HUES64 (cell line): ENCODE results near the gene MADD.

Experiments used
- H3K27ac ChIP-seq: 2 replicates; pipeline ENCODE4 v1.7.0; 2013; ENCODE audit warnings: low read depth, low read length, inconsistent platforms
- H3K27me3 ChIP-seq: 2 replicates; pipeline ENCODE4 v1.6.1; 2013; ENCODE audit warnings: mild to moderate bottlenecking, low read length; ENCODE audit not compliant: insufficient read depth
- H3K36me3 ChIP-seq: 2 replicates; pipeline ENCODE4 v1.6.1; 2013; ENCODE audit warnings: mild to moderate bottlenecking, low read length; ENCODE audit not compliant: insufficient read depth
- H3K4me1 ChIP-seq: 2 replicates; pipeline ENCODE4 v1.6.1; 2013; ENCODE audit warnings: mild to moderate bottlenecking, low read length, moderate library complexity; ENCODE audit not compliant: insufficient read depth
- H3K4me3 ChIP-seq: 2 replicates; pipeline ENCODE4 v1.5.1; 2013; ENCODE audit warnings: mild to moderate bottlenecking, low read length, moderate library complexity
- H3K9ac ChIP-seq: 2 replicates; pipeline ENCODE4 v1.6.1; 2013; ENCODE audit warnings: mild to moderate bottlenecking, low read depth, low read length
- H3K9me3 ChIP-seq: 2 replicates; pipeline ENCODE4 v1.6.1; 2013; ENCODE audit warnings: low read depth, low read length; ENCODE audit not compliant: insufficient read depth
- WGBS: fragments of 150-250, 120-280 bp; methylation state at CpG from one replicate; pipeline ENCODE4 v1.1.7; 2013; ENCODE audit warnings: missing lambda C conversion rate; 5-methylcytosine and 5-hydroxymethylcytosine counted together

Gene MADD

DNA sequence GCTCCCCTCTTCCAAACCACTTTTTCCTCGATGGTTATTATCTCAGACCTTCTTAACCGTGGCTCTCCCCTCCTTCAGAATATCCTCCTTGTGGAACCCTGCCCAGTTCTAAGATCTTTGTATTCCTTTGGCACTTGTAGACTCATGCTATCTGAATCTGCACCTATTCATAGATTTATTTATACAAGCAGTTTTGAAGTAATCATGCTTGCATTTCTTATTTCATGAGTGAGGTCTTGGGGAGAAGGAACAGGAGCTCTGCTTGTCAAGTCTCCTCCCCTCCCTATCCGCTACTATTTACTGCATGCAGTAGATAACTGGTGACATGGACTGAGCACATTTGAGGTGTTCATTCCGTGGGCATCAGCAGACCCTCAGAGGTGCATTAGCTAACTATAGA, 5.4 kb upstream of the MADD start:
- Histone ChIP-seq H3K27ac (no peak overlapping the region), H3K27me3 (no peaks in the 10 kb centered on the region), H3K4me1 (peaks cover 19% of the 10 kb centered on the region), H3K36me3 (0 out of 2 replicates have a peak, but pooled peaks cover 2% of the 10 kb centered on the region), H3K4me3 (no peak overlapping the region), H3K9me3 (no peaks in the 10 kb centered on the region), H3K9ac (no peak overlapping the region)
- WGBS: 93% methylated on average over 4 of the region's 4 CpGs

DNA sequence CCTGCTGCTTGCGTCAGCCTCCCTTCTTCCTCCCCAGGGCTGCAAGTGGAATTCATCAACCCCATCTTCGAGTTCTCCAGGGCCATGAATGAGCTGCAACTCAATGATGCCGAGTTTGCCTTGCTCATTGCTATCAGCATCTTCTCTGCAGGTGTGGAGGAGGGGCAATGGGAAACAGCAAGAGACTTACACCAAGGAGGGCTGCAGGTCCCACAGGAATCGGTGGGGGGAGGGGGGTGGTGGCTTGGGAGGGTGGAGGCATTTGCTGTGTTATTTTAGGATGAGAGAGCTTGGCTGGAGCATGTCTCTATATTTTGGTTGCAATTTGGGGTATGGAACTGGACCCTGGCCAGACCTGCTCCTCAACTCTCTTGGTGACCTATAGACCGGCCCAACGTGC, 2.1 kb upstream of the MADD start:
- peaks cover 25% of the 10 kb centered on the region for H3K4me1 ChIP-seq
- H3K27me3 ChIP-seq: no peaks in the 10 kb centered on the region
- H3K4me3 ChIP-seq: 0 out of 2 replicates have a peak overlapping the region, but pooled peaks have one; percentile 96
- 52% methylated on average over 6 of the region's 6 CpGs for WGBS
- H3K9ac ChIP-seq: peak overlapping the region; percentile 35; the same call in 1 of the 2 replicates
- H3K9me3 ChIP-seq: no peaks in the 10 kb centered on the region
- H3K36me3 ChIP-seq: 0 out of 2 replicates have a peak, but pooled peaks cover 1% of the 10 kb centered on the region
- peak overlapping the region; percentile 97 for H3K27ac ChIP-seq

DNA sequence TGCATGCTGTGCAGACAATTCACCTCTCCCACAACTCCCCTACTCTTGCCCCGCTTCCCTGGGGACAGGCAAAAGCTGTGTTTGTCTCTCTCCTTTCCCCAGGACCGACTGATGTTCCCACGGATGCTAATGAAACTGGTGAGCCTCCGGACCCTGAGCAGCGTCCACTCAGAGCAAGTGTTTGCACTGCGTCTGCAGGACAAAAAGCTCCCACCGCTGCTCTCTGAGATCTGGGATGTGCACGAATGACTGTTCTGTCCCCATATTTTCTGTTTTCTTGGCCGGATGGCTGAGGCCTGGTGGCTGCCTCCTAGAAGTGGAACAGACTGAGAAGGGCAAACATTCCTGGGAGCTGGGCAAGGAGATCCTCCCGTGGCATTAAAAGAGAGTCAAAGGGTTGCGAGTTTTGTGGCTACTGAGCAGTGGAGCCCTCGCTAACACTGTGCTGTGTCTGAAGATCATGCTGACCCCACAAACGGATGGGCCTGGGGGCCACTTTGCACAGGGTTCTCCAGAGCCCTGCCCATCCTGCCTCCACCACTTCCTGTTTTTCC, 1.4 kb upstream of the MADD start:
- peak overlapping the region; percentile 97 for H3K27ac ChIP-seq
- peak overlapping the region; percentile 35 for H3K9ac ChIP-seq
- WGBS: 40% methylated on average over 13 of the region's 13 CpGs
- peaks cover 25% of the 10 kb centered on the region for H3K4me1 ChIP-seq
- no peaks in the 10 kb centered on the region for H3K27me3 ChIP-seq
- no peaks in the 10 kb centered on the region for H3K9me3 ChIP-seq
- no peaks in the 10 kb centered on the region for H3K36me3 ChIP-seq
- peak overlapping the region; percentile 96 for H3K4me3 ChIP-seq

DNA sequence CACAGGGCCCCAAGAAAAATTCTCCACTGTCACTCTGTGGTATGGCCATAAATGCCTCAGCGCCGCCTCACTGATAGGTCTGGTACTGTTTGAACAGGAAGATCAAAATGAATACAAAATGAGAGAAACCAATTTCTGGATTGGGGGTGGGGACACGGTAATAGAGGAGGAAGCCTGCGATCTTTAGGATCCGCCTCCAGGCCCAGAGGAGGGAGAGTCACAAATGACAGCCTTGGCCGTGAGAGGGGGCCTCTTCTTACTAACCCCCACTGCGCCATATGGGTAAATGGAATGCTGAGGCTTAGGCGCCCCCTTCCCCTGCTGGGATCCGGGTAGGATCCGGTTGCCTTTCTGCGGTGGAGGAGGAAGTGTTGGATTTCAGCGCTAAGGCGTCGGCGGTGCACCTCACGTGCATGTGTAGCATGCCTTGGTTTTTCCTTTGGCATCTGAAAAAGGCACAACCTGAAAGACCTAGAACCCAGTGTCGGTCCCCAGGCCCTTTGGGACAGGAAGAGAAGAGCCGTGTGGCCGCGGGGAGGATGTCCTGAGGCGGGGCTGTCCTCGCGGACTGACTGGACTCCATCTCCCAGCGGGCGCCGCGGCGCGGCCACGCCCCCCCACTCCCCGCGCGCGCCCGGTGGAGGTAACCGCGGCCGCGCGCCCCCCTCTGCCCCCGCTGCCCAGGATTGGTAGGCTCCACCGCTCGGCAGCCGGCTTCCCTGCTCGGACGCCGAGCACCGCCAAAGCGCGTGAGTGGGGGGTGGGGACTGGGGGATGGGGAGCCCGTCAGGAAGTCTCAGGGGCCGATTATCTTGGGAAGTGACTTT, 718 bp upstream of the MADD start:
- H3K4me1 ChIP-seq: peaks cover 25% of the 10 kb centered on the region
- WGBS: 2% methylated on average over 52 of the region's 52 CpGs
- H3K4me3 ChIP-seq: peak overlapping the region; percentile 96
- peak overlapping the region; percentile 97 for H3K27ac ChIP-seq
- H3K9ac ChIP-seq: peak overlapping the region; percentile 86
- no peaks in the 10 kb centered on the region for H3K9me3 ChIP-seq
- no peaks in the 10 kb centered on the region for H3K36me3 ChIP-seq
- no peaks in the 10 kb centered on the region for H3K27me3 ChIP-seq

GRCh38 chr11:47270331-47271271, 668 bp downstream of the MADD start:
- Histone ChIP-seq H3K27ac (peak overlapping the region; percentile 97; the same call in 1 of the 2 replicates), H3K36me3 (peaks cover 11% of the 10 kb centered on the region), H3K4me3 (peak overlapping the region; percentile 96), H3K4me1 (peaks cover 25% of the 10 kb centered on the region), H3K27me3 (no peaks in the 10 kb centered on the region), H3K9me3 (no peaks in the 10 kb centered on the region), H3K9ac (peak overlapping the region; percentile 18; the same call in 1 of the 2 replicates)
- 6% methylated on average over 34 of the region's 34 CpGs for WGBS

DNA sequence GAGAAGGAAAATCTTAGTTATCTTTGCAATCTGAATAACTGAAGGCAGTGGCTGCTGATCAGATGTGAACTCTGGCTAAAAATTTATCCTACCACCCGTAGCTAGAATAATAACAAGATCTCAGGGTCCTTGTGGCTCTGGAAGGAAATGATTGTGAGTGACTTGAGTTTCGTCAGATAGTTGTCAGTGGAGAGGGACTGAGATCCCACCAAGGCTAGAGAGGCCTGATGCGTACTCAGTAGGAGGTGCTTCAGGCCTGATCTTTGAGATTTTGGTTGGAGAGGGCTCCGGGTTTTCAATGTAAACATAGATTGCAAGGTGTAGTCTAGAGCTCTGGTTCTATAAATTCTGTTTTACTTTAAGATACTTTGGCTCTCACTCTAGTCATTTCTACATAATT, 1.4 kb downstream of the MADD start:
- Histone ChIP-seq H3K4me1 (peaks cover 25% of the 10 kb centered on the region), H3K4me3 (peak overlapping the region; percentile 96), H3K9me3 (no peaks in the 10 kb centered on the region), H3K27me3 (no peaks in the 10 kb centered on the region), H3K36me3 (peaks cover 18% of the 10 kb centered on the region), H3K27ac (no peak overlapping the region), H3K9ac (no peak overlapping the region)
- WGBS: 76% methylated on average over 4 of the region's 4 CpGs

DNA sequence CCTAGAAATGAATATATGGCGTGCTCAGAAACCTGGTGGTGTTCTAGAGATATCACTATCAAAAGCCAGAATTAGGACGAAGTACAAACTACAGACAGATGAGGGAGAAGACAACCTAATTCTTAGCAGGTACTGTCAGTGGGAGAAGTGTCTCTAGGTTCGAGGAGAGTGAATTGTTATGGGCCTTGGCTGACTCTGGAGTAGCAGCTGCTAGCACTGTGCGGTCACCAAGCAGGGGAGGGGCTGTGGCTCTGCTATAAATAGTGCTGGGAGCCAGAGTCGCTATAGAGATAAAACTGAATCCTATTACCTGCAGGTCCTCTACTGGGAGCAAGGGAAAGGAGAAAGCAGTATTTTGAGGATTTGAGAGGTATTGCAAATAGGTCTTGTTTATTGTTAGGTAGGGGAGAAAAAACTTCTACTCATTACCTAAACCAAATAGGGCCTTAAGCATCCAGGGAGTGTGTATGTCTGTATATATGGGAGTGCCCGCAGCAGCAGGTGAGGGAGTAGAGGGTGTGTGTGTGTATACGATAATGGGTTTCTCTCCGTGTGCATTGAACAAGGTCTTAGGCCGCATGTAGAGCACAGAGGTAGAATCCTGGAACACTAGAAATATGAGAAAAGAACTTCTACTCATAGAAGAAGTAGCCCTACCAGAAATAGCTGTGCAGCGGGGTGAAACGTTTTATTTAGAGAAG, 2.2 kb downstream of the MADD start:
- Histone ChIP-seq H3K9ac (no peak overlapping the region), H3K27ac (no peak overlapping the region), H3K36me3 (peaks cover 26% of the 10 kb centered on the region), H3K4me3 (no peak overlapping the region), H3K27me3 (no peaks in the 10 kb centered on the region), H3K4me1 (peaks cover 25% of the 10 kb centered on the region), H3K9me3 (no peaks in the 10 kb centered on the region)
- 81% methylated on average over 9 of the region's 11 CpGs for WGBS

GRCh38 chr11:47272706-47273105, 2.8 kb downstream of the MADD start:
- Histone ChIP-seq H3K9me3 (no peaks in the 10 kb centered on the region), H3K4me3 (no peak overlapping the region), H3K9ac (no peak overlapping the region), H3K36me3 (peaks cover 32% of the 10 kb centered on the region), H3K27ac (no peak overlapping the region), H3K27me3 (no peaks in the 10 kb centered on the region), H3K4me1 (peaks cover 23% of the 10 kb centered on the region)
- 0% methylated on average over 1 of the region's 1 CpG for WGBS

DNA sequence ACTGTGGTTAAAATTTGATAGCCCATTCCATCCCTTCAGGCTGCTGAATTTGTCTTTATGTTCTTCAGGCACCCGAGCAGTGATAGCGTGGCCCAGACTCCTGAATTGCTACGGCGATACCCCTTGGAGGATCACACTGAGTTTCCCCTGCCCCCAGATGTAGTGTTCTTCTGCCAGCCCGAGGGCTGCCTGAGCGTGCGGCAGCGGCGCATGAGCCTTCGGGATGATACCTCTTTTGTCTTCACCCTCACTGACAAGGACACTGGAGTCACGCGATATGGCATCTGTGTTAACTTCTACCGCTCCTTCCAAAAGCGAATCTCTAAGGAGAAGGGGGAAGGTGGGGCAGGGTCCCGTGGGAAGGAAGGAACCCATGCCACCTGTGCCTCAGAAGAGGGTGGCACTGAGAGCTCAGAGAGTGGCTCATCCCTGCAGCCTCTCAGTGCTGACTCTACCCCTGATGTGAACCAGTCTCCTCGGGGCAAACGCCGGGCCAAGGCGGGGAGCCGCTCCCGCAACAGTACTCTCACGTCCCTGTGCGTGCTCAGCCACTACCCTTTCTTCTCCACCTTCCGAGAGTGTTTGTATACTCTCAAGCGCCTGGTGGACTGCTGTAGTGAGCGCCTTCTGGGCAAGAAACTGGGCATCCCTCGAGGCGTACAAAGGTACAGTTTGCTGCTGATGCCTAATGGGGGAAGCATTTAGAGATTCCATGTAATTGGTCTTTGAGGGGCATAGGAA, 4.7 kb downstream of the MADD start:
- no peaks in the 10 kb centered on the region for H3K27me3 ChIP-seq
- H3K9ac ChIP-seq: no peak overlapping the region
- no peaks in the 10 kb centered on the region for H3K9me3 ChIP-seq
- H3K4me1 ChIP-seq: peaks cover 10% of the 10 kb centered on the region
- H3K27ac ChIP-seq: no peak overlapping the region
- no peak overlapping the region for H3K4me3 ChIP-seq
- peaks cover 51% of the 10 kb centered on the region for H3K36me3 ChIP-seq
- WGBS: 95% methylated on average over 28 of the region's 28 CpGs

GRCh38 chr11:47276923-47277322, 7.0 kb downstream of the MADD start:
- H3K9ac ChIP-seq: no peak overlapping the region
- H3K27ac ChIP-seq: no peak overlapping the region
- H3K27me3 ChIP-seq: no peaks in the 10 kb centered on the region
- WGBS: 97% methylated on average over 3 of the region's 4 CpGs
- H3K9me3 ChIP-seq: no peaks in the 10 kb centered on the region
- peaks cover 71% of the 10 kb centered on the region for H3K36me3 ChIP-seq
- 0 out of 2 replicates have a peak, but pooled peaks cover 5% of the 10 kb centered on the region for H3K4me1 ChIP-seq
- H3K4me3 ChIP-seq: no peak overlapping the region
